H9 (cell line): ENCODE data around the gene CFAP107. TPM values are rescaled to one million over a fixed set of nuclear protein-coding genes. Genes with fewer than 3 reads are reported as not detected.

ENCODE experiments used
- DNase-seq: peaks from one replicate; pipeline ENCODE4 v3.0.0-alpha.2; 2017
- H2AFZ ChIP-seq: one replicate; pipeline ENCODE4 v1.6.1; 2013; ENCODE audit warnings: mild to moderate bottlenecking, low read length, control low read depth, moderate library complexity
- H2AK5ac ChIP-seq: 2 replicates; pipeline ENCODE4 v1.6.1; 2013; ENCODE audit warnings: low read length, control low read depth, mixed read lengths; ENCODE audit not compliant: insufficient read length
- H2BK120ac ChIP-seq: one replicate; pipeline ENCODE4 v1.6.1; 2013; ENCODE audit warnings: low read depth, mild to moderate bottlenecking, low read length, control low read depth, inconsistent platforms; ENCODE audit not compliant: poor library complexity, severe bottlenecking
- H2BK12ac ChIP-seq: 2 replicates; pipeline ENCODE4 v1.6.1; 2013; ENCODE audit warnings: low read length, control low read depth, mixed read lengths, low read depth; ENCODE audit not compliant: insufficient read length
- H2BK15ac ChIP-seq: 2 replicates; pipeline ENCODE4 v1.6.1; 2013; ENCODE audit warnings: low read depth, low read length, control low read depth
- H2BK20ac ChIP-seq: one replicate; pipeline ENCODE4 v1.6.1; 2013; ENCODE audit warnings: low read depth, mild to moderate bottlenecking, low read length, control low read depth, inconsistent platforms; ENCODE audit not compliant: poor library complexity, severe bottlenecking
- H2BK5ac ChIP-seq: 2 replicates; pipeline ENCODE4 v1.6.1; 2013; ENCODE audit warnings: low read length, control low read depth, mixed read lengths; ENCODE audit not compliant: insufficient read length
- H3K14ac ChIP-seq: 2 replicates; pipeline ENCODE4 v1.6.1; 2013; ENCODE audit warnings: low read length, control low read depth; ENCODE audit not compliant: insufficient read depth
- H3K18ac ChIP-seq: 2 replicates; pipeline ENCODE4 v1.6.1; 2013; ENCODE audit warnings: low read depth, mild to moderate bottlenecking, mixed read lengths, low read length, control low read depth; ENCODE audit not compliant: insufficient read length
- H3K23ac ChIP-seq: 2 replicates; pipeline ENCODE4 v1.6.1; 2013; ENCODE audit warnings: low read length, control low read depth, mixed read lengths, low read depth; ENCODE audit not compliant: insufficient read length
- H3K23me2 ChIP-seq: 2 replicates; pipeline ENCODE4 v1.6.1; 2013; ENCODE audit warnings: low read depth, mild to moderate bottlenecking, mixed read lengths, low read length, control low read depth; ENCODE audit not compliant: insufficient read length, poor library complexity, severe bottlenecking
- H3K27ac ChIP-seq: 2 replicates; pipeline ENCODE4 v1.5.1; 2013; ENCODE audit warnings: low read length, control low read depth, mixed read lengths, low read depth; ENCODE audit not compliant: insufficient read length
- H3K27me3 ChIP-seq: 2 replicates; pipeline ENCODE4 v1.6.1; 2013; ENCODE audit warnings: low read length, control low read depth, inconsistent platforms; ENCODE audit not compliant: insufficient read depth
- H3K4ac ChIP-seq: 2 replicates; pipeline ENCODE4 v1.6.1; 2013; ENCODE audit warnings: low read depth, mild to moderate bottlenecking, control low read depth, inconsistent platforms, low read length, moderate library complexity
- H3K4me1 ChIP-seq: 2 replicates; pipeline ENCODE4 v1.6.1; 2013; ENCODE audit warnings: low read length, control low read depth, inconsistent platforms; ENCODE audit not compliant: insufficient read depth
- H3K4me2 ChIP-seq: 2 replicates; pipeline ENCODE4 v1.6.1; 2013; ENCODE audit warnings: low read length, control low read depth, mixed read lengths; ENCODE audit not compliant: insufficient read length, insufficient read depth
- H3K56ac ChIP-seq: 2 replicates; pipeline ENCODE4 v1.6.1; 2013; ENCODE audit warnings: low read depth, mild to moderate bottlenecking, mixed read lengths, low read length, control low read depth; ENCODE audit not compliant: insufficient read length
- H3K79me1 ChIP-seq: 2 replicates; pipeline ENCODE4 v1.6.1; 2013; ENCODE audit warnings: low read depth, mild to moderate bottlenecking, moderate library complexity, low read length, control low read depth, inconsistent platforms; ENCODE audit not compliant: insufficient read depth, poor library complexity, severe bottlenecking
- H3K79me2 ChIP-seq: 2 replicates; pipeline ENCODE4 v1.6.1; 2013; ENCODE audit warnings: low read length, control low read depth, inconsistent platforms; ENCODE audit not compliant: insufficient read depth
- H3K9ac ChIP-seq: 2 replicates; pipeline ENCODE4 v1.6.1; 2013; ENCODE audit warnings: low read length, control low read depth, mixed read lengths; ENCODE audit not compliant: insufficient read length; ENCODE audit errors: extremely low read depth
- H3K9me3 ChIP-seq: one replicate; pipeline ENCODE4 v1.6.1; 2013; ENCODE audit warnings: low read depth, low read length, inconsistent platforms; ENCODE audit not compliant: control insufficient read depth
- H3T11ph ChIP-seq: one replicate; pipeline ENCODE4 v1.6.1; 2013; ENCODE audit warnings: mild to moderate bottlenecking, low read length, control low read depth, inconsistent platforms
- H4K20me1 ChIP-seq: one replicate; pipeline ENCODE4 v1.6.1; 2013; ENCODE audit not compliant: control insufficient read depth, insufficient read length, insufficient read depth
- H4K5ac ChIP-seq: 2 replicates; pipeline ENCODE4 v1.6.1; 2013; ENCODE audit warnings: low read depth, mild to moderate bottlenecking, mixed read lengths, low read length, control low read depth; ENCODE audit not compliant: insufficient read length
- H4K8ac ChIP-seq: replicated peaks from 2 replicates; pipeline ENCODE4 v1.6.1; 2013; ENCODE audit warnings: low read length, control low read depth, mixed read lengths, low read depth; ENCODE audit not compliant: insufficient read length
- H4K91ac ChIP-seq: 2 replicates; pipeline ENCODE4 v1.6.1; 2013; ENCODE audit warnings: low read depth, mild to moderate bottlenecking, moderate library complexity, mixed read lengths, low read length, control low read depth; ENCODE audit not compliant: insufficient read length
- H3K27ac Mint-ChIP-seq, 3 experiments: 2 replicates in 2 of 3; 3 replicates in 1 of 3; pipeline ENCODE4 v1.8.0; 2020 to 2021; ENCODE audit warnings: mixed read lengths in 3 of 3, mild to moderate bottlenecking in 1 of 3, moderate library complexity in 1 of 3
- H3K27me3 Mint-ChIP-seq: 2 replicates; pipeline ENCODE4 v1.8.0; 2021; ENCODE audit warnings: low read depth, mild to moderate bottlenecking, moderate library complexity, mixed read lengths
- H3K36me3 Mint-ChIP-seq, 3 experiments: 2 replicates in 2 of 3; 3 replicates in 1 of 3; pipeline ENCODE4 v1.8.0; 2020 to 2021; ENCODE audit warnings: low read depth in 3 of 3, mixed read lengths in 3 of 3; ENCODE audit not compliant: insufficient read depth in 1 of 3
- H3K4me1 Mint-ChIP-seq, 2 experiments: 2 replicates each; pipeline ENCODE4 v1.8.0; 2020; ENCODE audit warnings: mixed read lengths in 2 of 2
- H3K4me3 Mint-ChIP-seq, 2 experiments: 2 replicates in 1 of 2; 3 replicates in 1 of 2; pipeline ENCODE4 v1.8.0; 2020 to 2021; ENCODE audit warnings: mild to moderate bottlenecking in 2 of 2, mixed read lengths in 2 of 2, moderate library complexity in 1 of 2
- H3K9me3 Mint-ChIP-seq, 2 experiments: 2 replicates in 1 of 2; 3 replicates in 1 of 2; pipeline ENCODE4 v1.8.0; 2020; ENCODE audit warnings: mild to moderate bottlenecking in 2 of 2, mixed read lengths in 2 of 2, moderate library complexity in 1 of 2
- CTCF ChIP-seq: fragments of 200-600 bp; sonication (generic); conservative IDR thresholded peaks from 3 replicates; pipeline ENCODE4 v1.8.0; 2021; ENCODE audit warnings: antibody characterized with exemption, mild to moderate bottlenecking
- WGBS: extraction: QIAGEN DNeasy Blood & Tissue Kit; methylation state at CpG from one replicate; pipeline ENCODE4 v1.1.7; 2013; ENCODE audit warnings: missing lambda C conversion rate, low lambda C conversion rate, mixed read lengths; ENCODE audit not compliant: insufficient read length; ENCODE audit errors: extremely low coverage; 5-methylcytosine and 5-hydroxymethylcytosine counted together
- total RNA-seq: library from RNA; stranded (reverse); gene quantifications from 2 replicates; pipeline ENCODE4 v1.2.1, GENCODE V29; 2021

The CFAP107 gene
- total RNA-seq, 1 experiment from 2014 or later: not detected

- no peaks in the 10 kb centered on the region for H3K4me1 ChIP-seq
- no peaks in the 10 kb centered on the region for H4K20me1 ChIP-seq
- no peak overlapping the region for H3K4ac ChIP-seq
- H4K5ac ChIP-seq: no peak overlapping the region
- H3K27ac ChIP-seq: no peak overlapping the region
- no peak overlapping the region for H4K8ac ChIP-seq
- no peaks in the 10 kb centered on the region for H3K79me2 ChIP-seq
- H3K36me3 Mint-ChIP-seq: no peaks in the 10 kb centered on the region
- no peak overlapping the region for H2BK12ac ChIP-seq
- no peaks in the 10 kb centered on the region for H3K9me3 ChIP-seq
- peaks cover 14% of the 10 kb centered on the region for H3K27me3 Mint-ChIP-seq
- H4K91ac ChIP-seq: no peak overlapping the region
- H3K18ac ChIP-seq: no peak overlapping the region
- no peak overlapping the region for H2AK5ac ChIP-seq
- no peak overlapping the region for H2BK5ac ChIP-seq
- H3K27me3 ChIP-seq: no peaks in the 10 kb centered on the region
- peaks cover 2 to 5% of the 10 kb centered on the region in 2 experiments; a peak in 2 of 4 replicates for H3K4me1 Mint-ChIP-seq
- no peak overlapping the region for H3T11ph ChIP-seq
- no peak overlapping the region for H3K56ac ChIP-seq
- H3K23ac ChIP-seq: no peak overlapping the region
- H3K4me2 ChIP-seq: no peak overlapping the region
- no peak overlapping the region for H3K27ac Mint-ChIP-seq
- no peak overlapping the region for H2BK120ac ChIP-seq
- H3K9me3 Mint-ChIP-seq: peaks cover 0 to 3% of the 10 kb centered on the region in 2 experiments; a peak in 1 of 5 replicates
- WGBS: no CpG with 5 or more reads among the region's 2 CpGs
- no peak overlapping the region for H2BK20ac ChIP-seq
- H2BK15ac ChIP-seq: no peak overlapping the region
- no peaks in the 10 kb centered on the region for H3K79me1 ChIP-seq
- no peak for DNase-seq
- H3K4me3 Mint-ChIP-seq: no peak overlapping the region
- TF ChIP-seq CTCF: no peak
- H3K14ac ChIP-seq: no peak overlapping the region
- no peaks in the 10 kb centered on the region for H3K23me2 ChIP-seq
- H3K9ac ChIP-seq: no peak overlapping the region
- H2AFZ ChIP-seq: no peak overlapping the region
Observed at GRCh38 chr1:12756273-12756672, 10.3 kb downstream of the CFAP107 start.
